GM10847 (cell line): Measurements from ENCODE around the gene HOXB7.

Source experiments
- POLR2A ChIP-seq: IDR thresholded peaks from 2 replicates; pipeline ENCODE4 v1.6.1; 2011; ENCODE audit not compliant: insufficient read length; ENCODE audit errors: extremely low read depth

Gene HOXB7

GRCh38 chr17:48591255-48592056 is 19.4 kb downstream of the HOXB7 start:
- no peak for TF ChIP-seq POLR2A

DNA sequence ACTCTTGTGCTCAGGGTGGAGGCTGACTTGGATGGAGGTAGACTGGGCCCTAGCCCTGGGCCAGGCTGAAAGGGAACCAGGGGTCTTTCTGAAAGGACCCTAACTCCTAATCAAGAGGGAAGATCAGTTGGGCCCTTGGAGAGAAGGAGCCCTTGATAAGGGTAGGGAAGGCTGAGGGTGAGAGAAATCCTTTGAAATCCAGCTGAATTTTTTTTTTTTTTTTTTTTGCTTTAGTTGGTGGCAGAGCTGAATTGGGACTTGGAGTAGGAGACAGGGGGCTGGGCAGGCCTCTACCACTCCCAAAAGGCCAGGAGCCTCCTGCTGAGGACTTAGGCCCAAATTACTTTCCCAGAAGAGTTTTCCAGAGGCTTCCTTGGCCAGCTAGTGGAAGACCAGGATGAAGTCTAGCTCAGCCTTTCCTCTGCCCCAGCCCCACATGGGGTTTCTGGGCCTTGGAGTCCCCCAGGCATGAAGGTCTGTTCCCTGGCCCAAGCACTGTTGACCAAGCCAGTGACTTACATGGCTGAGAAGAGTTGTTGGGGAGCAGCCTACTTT is 20.1 kb downstream of the HOXB7 start:
- no peak for TF ChIP-seq POLR2A

- no peak for TF ChIP-seq POLR2A
Measured at GRCh38 chr17:48589831-48590606, 20.8 kb downstream of the HOXB7 start, which contains the start of gene HOXB3. TSS of gene HOXB3 (minus strand) at chr17:48590241. CDS start at chr17:48552474, 37,767 bp downstream.

- no peak for TF ChIP-seq POLR2A
Measured at GRCh38 chr17:48589060-48589830, 21.6 kb downstream of the HOXB7 start.

GRCh38 chr17:48588528-48588927 is 22.3 kb downstream of the HOXB7 start:
- TF ChIP-seq POLR2A: no peak

DNA sequence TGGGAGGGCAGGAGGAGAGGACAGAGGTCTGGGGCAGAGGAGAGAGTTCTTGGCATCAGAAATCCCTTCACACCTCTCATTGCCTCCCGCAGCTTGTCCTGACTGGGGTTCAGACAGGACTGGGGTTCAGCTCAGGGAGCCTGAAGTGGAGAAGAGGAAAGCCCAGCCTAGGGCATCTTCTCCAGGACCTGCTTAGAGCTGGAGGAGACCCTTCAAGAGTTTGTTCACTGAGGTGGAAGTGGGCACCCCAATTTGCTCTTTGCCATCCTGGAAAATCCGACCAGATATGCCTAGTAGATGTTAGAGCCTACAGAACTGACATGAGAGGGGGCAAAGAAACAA is 22.8 kb downstream of the HOXB7 start:
- no peak for TF ChIP-seq POLR2A

- TF ChIP-seq POLR2A: no peak
Measured at GRCh38 chr17:48587276-48588073, 23.3 kb downstream of the HOXB7 start.

- TF ChIP-seq POLR2A: no peak
Measured at GRCh38 chr17:48586355-48587258, 24.2 kb downstream of the HOXB7 start.

GRCh38 chr17:48584223-48584741 is 26.5 kb downstream of the HOXB7 start:
- no peak for TF ChIP-seq POLR2A

DNA sequence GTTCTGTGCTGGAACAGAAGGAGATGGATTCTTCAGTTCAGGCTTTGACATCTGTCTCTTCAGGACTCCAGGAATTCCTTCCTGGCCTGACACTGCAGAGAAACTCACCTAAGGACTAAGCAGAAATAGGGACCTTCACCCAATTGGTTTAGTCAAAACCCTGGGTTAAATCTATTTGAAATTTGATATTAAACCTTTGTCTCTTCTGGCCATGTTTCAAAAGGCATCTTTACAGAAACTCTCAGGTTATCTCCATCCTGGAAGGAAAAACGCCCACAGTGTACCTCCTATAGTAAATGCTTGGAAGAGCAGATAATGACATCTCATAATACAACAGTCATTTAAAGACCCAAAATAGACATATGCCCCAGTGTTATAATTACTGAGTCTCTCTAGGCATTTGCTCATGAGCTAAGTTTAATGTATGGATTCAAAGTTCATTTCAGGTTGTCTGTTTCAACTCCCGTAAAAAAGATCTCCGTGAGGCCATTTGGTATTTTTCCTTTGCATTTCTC is 27.1 kb downstream of the HOXB7 start:
- no peak for TF ChIP-seq POLR2A

DNA sequence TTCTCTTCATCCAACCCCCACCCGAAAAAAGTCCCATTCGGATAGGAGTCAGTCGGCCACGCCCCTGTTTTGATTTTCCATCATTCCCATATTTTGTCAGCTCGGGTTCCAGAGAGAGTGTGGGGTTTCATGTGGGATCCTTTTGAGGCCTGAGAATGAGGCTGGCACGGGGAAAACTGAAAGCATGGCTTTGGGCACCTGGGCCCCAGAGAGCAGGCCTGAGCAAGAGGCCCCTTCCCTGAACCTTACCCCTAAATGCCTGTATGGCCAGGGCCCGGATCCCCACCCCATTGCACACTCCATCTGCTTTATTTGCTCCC is 28.1 kb downstream of the HOXB7 start:
- no peak for TF ChIP-seq POLR2A

DNA sequence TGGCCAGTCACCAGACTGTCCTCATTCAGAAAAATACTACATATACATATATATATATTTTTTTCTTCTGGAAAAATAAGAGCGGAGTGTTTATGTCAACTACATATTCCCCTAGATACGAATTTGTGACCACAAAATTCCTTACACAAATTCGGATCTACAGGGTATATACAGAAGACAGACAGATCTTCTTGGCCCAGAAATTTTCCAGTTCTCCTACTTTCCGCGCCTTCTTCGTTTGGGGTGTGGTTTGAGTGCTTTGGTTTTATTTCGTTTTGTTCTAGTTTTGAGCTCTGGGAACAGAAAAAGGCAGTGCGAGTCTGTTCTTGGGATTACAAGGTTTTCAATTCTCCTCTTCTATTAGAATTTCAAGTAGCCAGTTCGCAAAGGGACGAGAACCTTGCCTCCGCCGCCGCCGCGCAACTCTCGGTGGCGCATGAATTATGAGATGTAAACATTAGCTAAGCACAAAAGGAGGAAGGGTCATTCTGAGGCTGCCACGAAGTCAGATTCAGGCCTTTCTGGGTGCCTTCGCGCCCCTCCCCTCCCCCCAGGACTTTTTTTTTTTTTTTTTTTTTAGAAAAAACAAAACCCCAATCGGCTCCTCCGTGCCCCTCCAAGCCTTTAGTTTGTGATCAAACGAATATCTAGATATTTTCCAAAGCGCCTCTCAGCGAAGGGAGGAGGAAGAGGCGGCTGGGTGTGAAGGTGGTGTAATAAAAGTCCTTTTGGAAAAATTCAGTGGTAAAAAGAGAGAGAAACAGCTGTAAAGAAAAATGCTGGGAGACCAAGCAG is 30.9 kb downstream of the HOXB7 start:
- no peak for TF ChIP-seq POLR2A

DNA sequence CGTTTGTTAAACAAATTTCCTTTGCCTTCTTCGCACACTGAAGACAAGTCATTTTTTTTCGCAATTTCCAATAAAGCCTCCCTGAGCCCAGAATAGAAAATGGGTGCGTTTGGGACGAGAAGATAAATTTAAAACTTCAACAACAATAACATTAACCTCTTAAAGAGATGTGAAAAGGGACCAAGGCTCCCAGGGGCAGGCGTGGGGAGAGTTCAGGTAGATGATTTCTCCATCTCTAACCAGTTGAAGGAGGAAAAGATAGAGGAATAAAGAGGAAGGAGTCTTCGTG is 31.4 kb downstream of the HOXB7 start:
- TF ChIP-seq POLR2A: no peak
